Measurements from ENCODE around the gene SF3B1. TPM values are rescaled to one million over a fixed set of nuclear protein-coding genes. Genes with fewer than 3 reads are reported as not detected.
"Not testable (repeated sequence)": the region's sequence is repeated elsewhere in the genome, so short reads cannot be mapped to it uniquely, and the experiment has no call there.

SF3B1 gene
- total RNA-seq, 1 donor: 702 TPM

GRCh38 chr2:197378494-197379307 lies 56.1 kb downstream of the SF3B1 start:
- peaks cover 8% of the 10 kb centered on the region for H3K4me1 ChIP-seq (ENCODE audit: insufficient read depth, low read length)
- H3K4me3 ChIP-seq (ENCODE audit: low read length): no peak overlapping the region
- H3K9me3 ChIP-seq (ENCODE audit: low read depth, low read length): no peaks in the 10 kb centered on the region
- no peaks in the 10 kb centered on the region for H3K27me3 ChIP-seq (ENCODE audit: insufficient read depth, low read length)

DNA sequence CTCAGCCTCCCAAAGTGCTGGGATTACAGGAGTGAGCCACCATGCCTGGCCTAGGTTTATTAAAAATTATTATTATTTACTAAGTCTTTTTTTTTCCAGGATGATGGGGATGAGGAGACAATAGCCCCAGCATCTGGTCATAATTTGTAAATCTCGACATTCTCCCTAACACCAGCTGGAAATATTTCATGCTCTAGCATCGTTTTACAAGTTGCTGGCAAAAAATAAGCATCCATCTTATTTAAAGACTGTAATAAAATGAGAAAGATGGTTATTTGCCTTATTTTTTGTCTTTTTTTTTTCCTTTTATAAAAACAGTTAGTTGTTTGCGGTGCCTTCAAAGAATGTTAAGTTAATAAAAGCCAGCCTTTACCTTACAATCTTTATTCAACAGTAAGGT lies 56.7 kb downstream of the SF3B1 start:
- H3K4me3 ChIP-seq (ENCODE audit: low read length): no peak overlapping the region
- no peaks in the 10 kb centered on the region for H3K27me3 ChIP-seq (ENCODE audit: insufficient read depth, low read length)
- H3K4me1 ChIP-seq (ENCODE audit: insufficient read depth, low read length): peaks cover 8% of the 10 kb centered on the region
- no peaks in the 10 kb centered on the region for H3K9me3 ChIP-seq (ENCODE audit: low read depth, low read length)

DNA sequence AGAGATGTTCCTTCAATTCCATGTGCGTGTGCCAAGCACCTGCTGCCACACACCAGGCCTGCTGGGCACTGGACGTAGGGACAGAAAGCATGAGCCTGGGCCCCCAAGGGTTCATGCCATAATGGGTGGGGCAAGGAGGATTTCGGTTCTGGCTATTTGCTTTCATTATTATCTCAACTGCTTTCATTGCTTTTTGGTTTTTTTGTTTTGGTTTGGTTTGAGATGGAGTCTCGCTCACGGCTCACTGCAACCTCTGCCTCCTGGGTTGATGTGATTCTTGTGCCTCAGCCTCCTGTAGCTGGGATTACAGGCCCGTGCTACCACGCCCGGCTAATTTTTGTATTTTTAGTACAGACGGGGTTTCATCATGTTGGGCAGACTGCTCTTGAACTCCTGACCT lies 57.2 kb downstream of the SF3B1 start:
- H3K9me3 ChIP-seq (ENCODE audit: low read depth, low read length): no peaks in the 10 kb centered on the region
- no peaks in the 10 kb centered on the region for H3K27me3 ChIP-seq (ENCODE audit: insufficient read depth, low read length)
- H3K4me1 ChIP-seq (ENCODE audit: insufficient read depth, low read length): peaks cover 8% of the 10 kb centered on the region
- H3K4me3 ChIP-seq (ENCODE audit: low read length): no peak overlapping the region

GRCh38 chr2:197372592-197372991 lies 62.2 kb downstream of the SF3B1 start:
- H3K4me1 ChIP-seq (ENCODE audit: insufficient read depth, low read length): peaks cover 11% of the 10 kb centered on the region
- H3K27me3 ChIP-seq (ENCODE audit: insufficient read depth, low read length): no peaks in the 10 kb centered on the region
- H3K4me3 ChIP-seq (ENCODE audit: low read length): no peak overlapping the region
- H3K9me3 ChIP-seq (ENCODE audit: low read depth, low read length): no peaks in the 10 kb centered on the region

GRCh38 chr2:197370664-197371063 lies 64.2 kb downstream of the SF3B1 start:
- not testable (repeated sequence) for H3K9me3 ChIP-seq (ENCODE audit: low read depth, low read length); H3K27me3 ChIP-seq (ENCODE audit: insufficient read depth, low read length)

GRCh38 chr2:197369933-197370320 lies 64.9 kb downstream of the SF3B1 start:
- Histone ChIP-seq H3K4me3 (ENCODE audit: low read length) (no peak overlapping the region), H3K27me3 (ENCODE audit: insufficient read depth, low read length) (no peaks in the 10 kb centered on the region), H3K9me3 (ENCODE audit: low read depth, low read length) (no peaks in the 10 kb centered on the region), H3K4me1 (ENCODE audit: insufficient read depth, low read length) (peaks cover 11% of the 10 kb centered on the region)

More at GRCh38 chr2:197370664-197371063, 64.2 kb downstream of the SF3B1 start:
- H3K4me1 ChIP-seq (ENCODE audit: insufficient read depth, low read length): peaks cover 11% of the 10 kb centered on the region
- H3K4me3 ChIP-seq (ENCODE audit: low read length): not testable (repeated sequence)

- Histone ChIP-seq H3K27me3 (ENCODE audit: insufficient read depth, low read length) (no peaks in the 10 kb centered on the region), H3K4me3 (ENCODE audit: low read length) (no peak overlapping the region), H3K4me1 (ENCODE audit: insufficient read depth, low read length) (peaks cover 11% of the 10 kb centered on the region), H3K9me3 (ENCODE audit: low read depth, low read length) (no peaks in the 10 kb centered on the region)
These were observed 65.4 kb downstream of the SF3B1 start for GRCh38 chr2:197369228-197369932.

- H3K4me3 ChIP-seq (ENCODE audit: low read length): no peak overlapping the region
- H3K27me3 ChIP-seq (ENCODE audit: insufficient read depth, low read length): no peaks in the 10 kb centered on the region
- no peaks in the 10 kb centered on the region for H3K9me3 ChIP-seq (ENCODE audit: low read depth, low read length)
These were observed 66.4 kb downstream of the SF3B1 start for GRCh38 chr2:197368412-197368811.

GRCh38 chr2:197363998-197364397 lies 70.8 kb downstream of the SF3B1 start:
- H3K27me3 ChIP-seq (ENCODE audit: insufficient read depth, low read length): no peaks in the 10 kb centered on the region
- H3K4me1 ChIP-seq (ENCODE audit: insufficient read depth, low read length): no peaks in the 10 kb centered on the region
- no peaks in the 10 kb centered on the region for H3K9me3 ChIP-seq (ENCODE audit: low read depth, low read length)
- H3K4me3 ChIP-seq (ENCODE audit: low read length): no peak overlapping the region

More at GRCh38 chr2:197368412-197368811, 66.4 kb downstream of the SF3B1 start:
- peaks cover 11% of the 10 kb centered on the region for H3K4me1 ChIP-seq (ENCODE audit: insufficient read depth, low read length)

- Histone ChIP-seq H3K9me3 (ENCODE audit: low read depth, low read length) (no peaks in the 10 kb centered on the region), H3K4me1 (ENCODE audit: insufficient read depth, low read length) (no peaks in the 10 kb centered on the region), H3K4me3 (ENCODE audit: low read length) (no peak overlapping the region), H3K27me3 (ENCODE audit: insufficient read depth, low read length) (no peaks in the 10 kb centered on the region)
These were observed 74.1 kb downstream of the SF3B1 start for GRCh38 chr2:197360744-197361156.

DNA sequence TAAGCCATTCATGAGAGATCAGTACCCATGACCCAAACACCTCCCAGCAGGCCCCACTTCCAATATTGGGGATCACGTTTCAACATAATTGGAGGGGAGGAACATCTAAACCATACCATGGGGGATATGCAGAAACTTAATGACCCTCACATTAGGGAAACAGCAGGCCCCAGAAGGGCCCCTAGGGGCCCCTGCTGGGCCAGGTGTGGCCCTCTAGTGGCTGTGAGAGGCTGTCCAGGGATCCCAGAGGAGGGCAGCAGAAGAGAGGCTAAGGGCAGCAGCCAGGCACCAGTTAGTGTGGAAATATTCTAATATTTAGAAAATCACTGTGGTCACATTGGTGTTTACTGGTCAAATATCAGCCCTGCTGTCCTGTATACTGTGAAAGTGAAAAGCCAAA lies 75.0 kb downstream of the SF3B1 start:
- Histone ChIP-seq H3K4me1 (ENCODE audit: insufficient read depth, low read length) (no peaks in the 10 kb centered on the region), H3K4me3 (ENCODE audit: low read length) (no peak overlapping the region), H3K9me3 (ENCODE audit: low read depth, low read length) (no peaks in the 10 kb centered on the region), H3K27me3 (ENCODE audit: insufficient read depth, low read length) (no peaks in the 10 kb centered on the region)

GRCh38 chr2:197358931-197359330 lies 75.9 kb downstream of the SF3B1 start:
- Histone ChIP-seq H3K4me1 (ENCODE audit: insufficient read depth, low read length) (no peaks in the 10 kb centered on the region), H3K4me3 (ENCODE audit: low read length) (no peak overlapping the region), H3K27me3 (ENCODE audit: insufficient read depth, low read length) (no peaks in the 10 kb centered on the region), H3K9me3 (ENCODE audit: low read depth, low read length) (no peaks in the 10 kb centered on the region)

- H3K4me3 ChIP-seq (ENCODE audit: low read length): no peak overlapping the region
- H3K9me3 ChIP-seq (ENCODE audit: low read depth, low read length): no peaks in the 10 kb centered on the region
- no peaks in the 10 kb centered on the region for H3K4me1 ChIP-seq (ENCODE audit: insufficient read depth, low read length)
- no peaks in the 10 kb centered on the region for H3K27me3 ChIP-seq (ENCODE audit: insufficient read depth, low read length)
These were observed 76.8 kb downstream of the SF3B1 start for GRCh38 chr2:197357986-197358385.

- H3K4me3 ChIP-seq (ENCODE audit: low read length): no peak overlapping the region
- no peaks in the 10 kb centered on the region for H3K9me3 ChIP-seq (ENCODE audit: low read depth, low read length)
- no peaks in the 10 kb centered on the region for H3K27me3 ChIP-seq (ENCODE audit: insufficient read depth, low read length)
- H3K4me1 ChIP-seq (ENCODE audit: insufficient read depth, low read length): no peaks in the 10 kb centered on the region
These were observed 78.7 kb downstream of the SF3B1 start for GRCh38 chr2:197356136-197356535.

- no peaks in the 10 kb centered on the region for H3K27me3 ChIP-seq (ENCODE audit: insufficient read depth, low read length)
- no peak overlapping the region for H3K4me3 ChIP-seq (ENCODE audit: low read length)
- H3K9me3 ChIP-seq (ENCODE audit: low read depth, low read length): no peaks in the 10 kb centered on the region
- no peaks in the 10 kb centered on the region for H3K4me1 ChIP-seq (ENCODE audit: insufficient read depth, low read length)
These were observed 80.7 kb downstream of the SF3B1 start for GRCh38 chr2:197354169-197354558.
